Hematopoietic multipotent progenitor cell treated with erythropoietin and hydrocortisone succinate and interleukin-3 and kit ligand, for 4 days (in vitro differentiated cells): ENCODE measurements around the gene ZNF260.
"Not testable (repeated sequence)": the region's sequence is repeated elsewhere in the genome, so short reads cannot be mapped to it uniquely, and the experiment has no call there.

Experiments
- DNase-seq: peaks from one replicate; pipeline ENCODE4 v3.0.0-alpha.2; 2015

ZNF260 gene

GRCh38 chr19:36528194-36528920 is at the start of gene ZNF260:
Gene ZNF260 (minus strand): TSS chr19:36528271. CDS start chr19:36515238, 13,033 bp downstream.
- peak; percentile 97 for DNase-seq

- DNase-seq, result no peak
Measured at GRCh38 chr19:36577271-36577996, 49.4 kb upstream of the ZNF260 start.

- peak; percentile 7 for DNase-seq
Measured at GRCh38 chr19:36574741-36575140, 46.7 kb upstream of the ZNF260 start.

GRCh38 chr19:36573895-36574720 is 46.0 kb upstream of the ZNF260 start:
- peak; percentile 55 for DNase-seq

- DNase-seq, result peak; percentile 97
Measured at GRCh38 chr19:36573020-36573894, 45.2 kb upstream of the ZNF260 start, which contains the start of gene ZNF529. Gene ZNF529 (minus strand): TSS chr19:36573292. CDS start chr19:36572346, 946 bp downstream.

- DNase-seq, result no peak
Measured at GRCh38 chr19:36572593-36573019, 44.5 kb upstream of the ZNF260 start.

GRCh38 chr19:36564391-36564790 is 36.3 kb upstream of the ZNF260 start:
- DNase-seq, result no peak

- DNase-seq, result peak; percentile 41
Measured at GRCh38 chr19:36547001-36547732, 19.1 kb upstream of the ZNF260 start.

GRCh38 chr19:36528921-36529518 is 949 bp upstream of the ZNF260 start:
- DNase-seq, result peak; percentile 39

GRCh38 chr19:36527873-36528193 is 238 bp downstream of the ZNF260 start:
- no peak for DNase-seq

GRCh38 chr19:36527341-36527740 is 730 bp downstream of the ZNF260 start:
- DNase-seq, result peak; percentile 34

GRCh38 chr19:36526581-36526980 is 1.5 kb downstream of the ZNF260 start:
- DNase-seq, result no peak

GRCh38 chr19:36524617-36525016 is 3.5 kb downstream of the ZNF260 start:
- DNase-seq, result no peak

- no peak for DNase-seq
Measured at GRCh38 chr19:36514012-36514612, 14.0 kb downstream of the ZNF260 start.

- DNase-seq, result no peak
Measured at GRCh38 chr19:36508325-36508724, 19.7 kb downstream of the ZNF260 start.

GRCh38 chr19:36501973-36502372 is 26.1 kb downstream of the ZNF260 start:
- no peak for DNase-seq

GRCh38 chr19:36497001-36497400 is 31.1 kb downstream of the ZNF260 start:
- DNase-seq, result no peak

- DNase-seq, result peak; percentile 73
Measured at GRCh38 chr19:36492689-36493453, 35.2 kb downstream of the ZNF260 start.

GRCh38 chr19:36490846-36491245 is 37.2 kb downstream of the ZNF260 start:
- not testable (repeated sequence) for DNase-seq

GRCh38 chr19:36489920-36490415 is 38.1 kb downstream of the ZNF260 start:
- peak; percentile 97 for DNase-seq
